Measurements from ENCODE around the gene AOC1. TPM values are rescaled to one million over a fixed set of nuclear protein-coding genes. Genes with fewer than 3 reads are reported as not detected.

The AOC1 gene
- total RNA-seq, 4 donors from 2014 or later = 0.26 to 0.55 (median 0.29) TPM; not detected in 1

DNA sequence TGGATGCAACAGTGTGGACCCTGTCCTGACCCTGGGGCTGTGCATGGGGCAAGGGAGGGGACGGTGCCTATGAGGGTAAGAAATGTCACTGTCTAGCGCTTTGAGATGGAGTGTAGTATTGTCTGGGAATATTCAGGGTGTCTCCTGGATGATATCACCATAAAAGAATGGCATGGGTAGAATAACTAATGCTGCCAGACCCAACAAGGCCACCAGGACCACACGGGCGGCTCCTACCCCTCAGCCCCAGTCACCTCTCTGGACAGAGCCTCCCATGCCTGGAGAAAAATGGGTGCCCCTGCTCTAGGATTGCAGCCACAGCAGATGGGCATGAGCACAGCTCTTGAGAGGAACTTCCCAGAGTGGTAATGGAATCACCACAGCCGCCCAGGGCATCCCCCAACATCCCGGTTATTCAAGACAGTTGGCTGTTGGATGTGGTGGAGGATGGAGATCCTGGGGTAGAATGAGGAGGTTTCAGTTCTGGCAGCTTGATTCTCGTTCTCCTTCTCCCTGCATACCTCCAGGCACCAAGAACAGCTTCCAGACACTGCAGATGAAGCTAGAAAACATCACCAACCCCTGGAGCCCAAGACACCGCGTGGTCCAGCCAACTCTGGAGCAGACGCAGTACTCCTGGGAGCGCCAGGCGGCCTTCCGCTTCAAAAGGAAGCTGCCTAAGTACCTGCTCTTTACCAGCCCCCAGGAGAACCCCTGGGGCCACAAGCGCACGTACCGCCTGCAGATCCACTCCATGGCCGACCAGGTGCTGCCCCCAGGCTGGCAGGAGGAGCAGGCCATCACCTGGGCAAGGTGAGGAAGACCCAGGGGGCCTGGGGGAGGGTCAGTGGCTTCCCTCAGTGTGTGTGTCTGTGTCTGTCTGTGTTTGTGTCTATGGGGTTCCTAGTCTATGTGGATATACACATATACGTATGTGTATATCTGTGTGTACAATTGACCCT lies 6.2 kb downstream of the AOC1 start:
- no peaks in the 10 kb centered on the region for H3K4me1 ChIP-seq
- no peak overlapping the region for H3K4me3 ChIP-seq
- intact Hi-C loops (cut with DNase I; ENCODE audit: low total_unique reads) = no loop called here
- no peak overlapping the region for H3K27ac ChIP-seq
- no peak for TF ChIP-seq POLR2A (IDR thresholded peaks at IDR 0.05)
- TF ChIP-seq, protein P1, sequence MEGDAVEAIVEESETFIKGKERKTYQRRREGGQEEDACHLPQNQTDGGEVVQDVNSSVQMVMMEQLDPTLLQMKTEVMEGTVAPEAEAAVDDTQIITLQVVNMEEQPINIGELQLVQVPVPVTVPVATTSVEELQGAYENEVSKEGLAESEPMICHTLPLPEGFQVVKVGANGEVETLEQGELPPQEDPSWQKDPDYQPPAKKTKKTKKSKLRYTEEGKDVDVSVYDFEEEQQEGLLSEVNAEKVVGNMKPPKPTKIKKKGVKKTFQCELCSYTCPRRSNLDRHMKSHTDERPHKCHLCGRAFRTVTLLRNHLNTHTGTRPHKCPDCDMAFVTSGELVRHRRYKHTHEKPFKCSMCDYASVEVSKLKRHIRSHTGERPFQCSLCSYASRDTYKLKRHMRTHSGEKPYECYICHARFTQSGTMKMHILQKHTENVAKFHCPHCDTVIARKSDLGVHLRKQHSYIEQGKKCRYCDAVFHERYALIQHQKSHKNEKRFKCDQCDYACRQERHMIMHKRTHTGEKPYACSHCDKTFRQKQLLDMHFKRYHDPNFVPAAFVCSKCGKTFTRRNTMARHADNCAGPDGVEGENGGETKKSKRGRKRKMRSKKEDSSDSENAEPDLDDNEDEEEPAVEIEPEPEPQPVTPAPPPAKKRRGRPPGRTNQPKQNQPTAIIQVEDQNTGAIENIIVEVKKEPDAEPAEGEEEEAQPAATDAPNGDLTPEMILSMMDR (IDR thresholded peaks at IDR 0.05) = no peak
- no peaks in the 10 kb centered on the region for H3K9me3 ChIP-seq
- no peaks in the 10 kb centered on the region for H3K27me3 ChIP-seq
- H3K36me3 ChIP-seq = no peaks in the 10 kb centered on the region
- no peak for DNase-seq

DNA sequence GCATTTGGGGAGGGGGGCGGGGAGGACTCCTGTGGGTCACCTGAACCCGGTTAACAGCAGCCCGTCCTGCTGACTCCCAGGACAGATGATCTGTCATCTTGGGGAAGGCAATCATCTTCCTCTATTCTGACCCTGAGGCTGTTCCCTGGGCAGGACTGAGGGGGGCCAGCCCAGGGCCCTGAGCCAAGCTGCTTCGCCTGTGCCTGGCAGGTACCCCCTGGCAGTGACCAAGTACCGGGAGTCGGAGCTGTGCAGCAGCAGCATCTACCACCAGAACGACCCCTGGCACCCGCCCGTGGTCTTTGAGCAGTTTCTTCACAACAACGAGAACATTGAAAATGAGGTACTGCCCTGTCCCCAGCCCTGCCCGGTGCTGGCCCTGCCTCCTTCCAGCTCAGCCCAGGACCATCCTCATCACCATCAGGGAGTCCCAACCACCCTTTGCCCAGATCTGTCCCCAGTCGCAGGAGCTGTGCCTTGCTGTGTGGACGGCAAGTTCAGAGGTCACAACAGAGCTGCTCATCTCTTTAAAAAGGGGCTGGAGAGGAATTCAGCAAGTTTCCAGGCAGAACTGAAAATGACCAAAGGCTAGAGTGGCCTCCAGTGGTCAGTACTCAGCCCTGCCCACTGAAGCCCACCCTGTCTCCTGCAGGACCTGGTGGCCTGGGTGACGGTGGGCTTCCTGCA lies 8.1 kb downstream of the AOC1 start:
- Histone ChIP-seq H3K36me3 (no peaks in the 10 kb centered on the region), H3K4me1 (no peaks in the 10 kb centered on the region), H3K27me3 (no peaks in the 10 kb centered on the region), H3K4me3 (no peak overlapping the region), H3K27ac (no peak overlapping the region), H3K9me3 (no peaks in the 10 kb centered on the region)
- intact Hi-C loops (cut with DNase I; ENCODE audit: low total_unique reads) = no loop called here
- TF ChIP-seq POLR2A (IDR thresholded peaks at IDR 0.05) = no peak
- TF ChIP-seq, protein P1 (IDR thresholded peaks at IDR 0.05) = no peak
- DNase-seq = no peak

DNA sequence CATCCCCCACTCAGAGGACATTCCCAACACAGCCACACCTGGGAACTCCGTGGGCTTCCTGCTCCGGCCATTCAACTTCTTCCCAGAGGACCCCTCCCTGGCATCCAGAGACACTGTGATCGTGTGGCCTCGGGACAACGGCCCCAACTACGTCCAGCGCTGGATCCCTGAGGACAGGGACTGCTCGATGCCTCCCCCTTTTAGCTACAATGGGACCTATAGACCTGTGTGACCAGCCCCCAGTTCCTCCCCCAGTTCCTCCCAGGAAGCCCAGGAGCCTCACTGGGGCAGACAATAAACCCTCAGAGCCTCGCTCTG lies 8.6 kb downstream of the AOC1 start:
- Histone ChIP-seq H3K4me1 (no peaks in the 10 kb centered on the region), H3K27me3 (no peaks in the 10 kb centered on the region), H3K4me3 (no peak overlapping the region), H3K9me3 (no peaks in the 10 kb centered on the region), H3K27ac (no peak overlapping the region), H3K36me3 (no peaks in the 10 kb centered on the region)
- DNase-seq = no peak
- TF ChIP-seq POLR2A (IDR thresholded peaks at IDR 0.05) = no peak
- TF ChIP-seq, protein P1 (IDR thresholded peaks at IDR 0.05) = no peak
- intact Hi-C loops (cut with DNase I; ENCODE audit: low total_unique reads) = no loop called here

DNA sequence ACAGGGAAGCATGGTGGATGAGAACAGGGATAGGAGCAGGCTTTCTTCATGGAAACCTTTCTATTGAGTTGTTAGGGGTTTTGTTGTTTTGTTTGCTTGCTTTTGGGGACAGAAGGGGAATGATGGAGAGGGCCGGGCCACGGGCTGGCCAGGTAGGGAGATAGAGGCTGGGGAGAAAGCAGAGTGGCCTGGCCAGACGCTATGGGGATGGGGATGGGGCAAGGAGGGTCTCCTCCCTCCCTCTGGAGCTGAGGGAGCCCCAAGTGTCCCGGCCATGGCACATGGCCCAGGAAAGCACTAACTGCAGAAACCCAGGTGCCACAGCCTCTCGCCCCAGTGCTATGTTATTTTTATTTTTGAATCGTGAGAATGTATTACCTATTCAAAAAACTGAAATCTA lies 10.0 kb downstream of the AOC1 start:
- H3K4me3 ChIP-seq = no peak overlapping the region
- no peaks in the 10 kb centered on the region for H3K4me1 ChIP-seq
- no peaks in the 10 kb centered on the region for H3K27me3 ChIP-seq
- DNase-seq = no peak
- H3K36me3 ChIP-seq = no peaks in the 10 kb centered on the region
- no peak overlapping the region for H3K27ac ChIP-seq
- TF ChIP-seq POLR2A (IDR thresholded peaks at IDR 0.05) = no peak
- TF ChIP-seq, protein P1 (IDR thresholded peaks at IDR 0.05) = no peak
- intact Hi-C loops (cut with DNase I; ENCODE audit: low total_unique reads) = no loop called here
- H3K9me3 ChIP-seq = no peaks in the 10 kb centered on the region

DNA sequence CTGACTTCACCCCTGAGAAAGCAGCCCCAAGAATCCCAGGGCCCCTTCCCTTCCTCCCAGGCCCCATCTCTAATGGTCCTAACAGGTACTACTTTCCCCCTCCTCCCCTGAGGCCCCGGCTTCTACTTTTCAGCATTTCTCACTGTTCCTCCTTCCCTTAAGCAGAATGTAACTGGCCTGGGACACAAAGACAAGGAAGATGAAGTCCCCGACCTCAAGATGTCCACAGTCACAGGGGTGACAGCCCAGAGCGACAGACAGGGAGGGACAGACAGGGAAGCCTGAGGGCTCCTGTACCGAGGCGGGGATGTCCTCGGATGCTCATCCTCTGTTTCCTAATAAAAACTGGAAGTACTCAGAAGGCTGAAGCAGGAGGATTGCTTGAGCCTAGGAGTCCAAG lies 11.6 kb downstream of the AOC1 start:
- TF ChIP-seq POLR2A (IDR thresholded peaks at IDR 0.05) = no peak
- TF ChIP-seq, protein P1 (IDR thresholded peaks at IDR 0.05) = no peak
- Histone ChIP-seq H3K36me3 (no peaks in the 10 kb centered on the region), H3K27me3 (no peaks in the 10 kb centered on the region), H3K4me1 (no peaks in the 10 kb centered on the region), H3K4me3 (no peak overlapping the region), H3K27ac (no peak overlapping the region), H3K9me3 (no peaks in the 10 kb centered on the region)
- intact Hi-C loops (cut with DNase I; ENCODE audit: low total_unique reads) = no loop called here
- no peak for DNase-seq
